ENCODE measurements around the gene JAKMIP1.

The JAKMIP1 gene

DNA sequence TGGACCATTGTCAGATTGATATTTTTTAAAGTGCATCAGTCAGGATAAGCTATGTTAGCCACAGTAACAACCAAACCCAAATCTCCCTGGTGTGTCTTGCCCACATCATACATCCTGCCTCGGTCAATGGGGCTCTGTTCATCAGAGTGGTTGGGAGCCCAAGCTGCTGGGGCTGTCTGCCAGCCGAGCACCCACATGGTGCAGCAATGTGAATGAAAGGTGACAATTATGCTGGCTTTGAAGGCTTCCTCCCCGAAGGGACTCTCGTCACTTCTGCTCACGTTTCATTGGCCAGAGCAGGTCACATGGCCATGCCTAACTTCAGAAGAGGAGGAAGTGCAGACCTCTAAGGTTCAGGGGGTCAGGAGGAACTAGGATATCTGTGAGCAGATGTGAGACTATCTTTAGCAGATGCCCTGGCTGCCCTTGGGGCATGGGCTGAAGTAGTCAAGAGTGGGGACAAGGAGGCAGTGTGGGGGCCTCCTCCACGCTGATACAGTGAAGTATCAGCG, 1.3 kb upstream of the JAKMIP1 start:
- no peak for DNase-seq (ENCODE audit: low read depth in 2 of 2)

DNA sequence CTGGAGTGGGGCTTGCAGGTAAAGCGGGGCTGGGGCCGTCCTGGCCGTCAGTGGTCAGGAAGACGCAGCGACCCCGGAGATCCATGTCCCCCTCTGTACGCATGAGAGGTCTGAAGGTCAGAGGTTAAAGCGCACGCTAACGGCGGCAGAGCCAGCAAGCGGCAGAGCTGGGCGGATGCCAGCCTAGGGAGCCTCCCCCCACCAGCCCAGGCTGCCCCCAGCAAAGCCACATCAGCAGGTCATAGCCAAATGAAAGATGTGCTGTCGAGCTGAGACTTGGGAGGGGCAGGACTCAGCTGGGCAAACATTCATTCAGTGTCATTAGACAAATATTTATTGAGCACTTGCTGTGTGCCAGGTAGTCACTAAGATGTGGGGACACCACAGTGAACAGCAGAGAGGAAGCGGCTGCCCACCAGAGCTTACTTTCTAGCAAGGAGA, 593 bp upstream of the JAKMIP1 start:
- DNase-seq (ENCODE audit: low read depth in 2 of 2): no peak

DNA sequence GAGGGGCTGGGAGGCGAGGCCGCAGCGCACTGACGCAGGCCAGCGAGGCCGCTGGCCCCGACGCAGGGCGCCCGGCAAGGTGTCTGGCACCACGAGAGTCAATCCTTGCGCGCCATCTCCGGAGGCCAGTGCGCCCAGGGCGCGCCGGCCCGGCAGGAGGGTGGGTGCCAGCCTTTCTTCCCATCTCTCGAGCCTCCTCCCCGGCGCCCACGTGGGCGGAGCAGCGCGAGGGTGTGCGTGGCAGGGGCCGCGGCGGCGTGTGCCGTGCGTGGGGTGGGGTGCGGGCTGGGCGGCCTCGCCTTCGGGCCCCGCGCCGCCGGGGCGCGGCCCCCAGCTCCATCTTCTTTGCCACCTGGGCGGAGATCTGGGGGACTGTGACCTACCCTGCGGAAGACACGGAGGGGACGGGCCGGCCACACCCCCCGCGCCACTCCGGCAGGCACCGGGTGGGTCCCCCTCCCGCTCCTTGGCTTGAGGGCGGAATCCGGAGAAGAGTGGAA, 877 bp downstream of the JAKMIP1 start:
- no peak for DNase-seq (ENCODE audit: low read depth in 2 of 2)

DNA sequence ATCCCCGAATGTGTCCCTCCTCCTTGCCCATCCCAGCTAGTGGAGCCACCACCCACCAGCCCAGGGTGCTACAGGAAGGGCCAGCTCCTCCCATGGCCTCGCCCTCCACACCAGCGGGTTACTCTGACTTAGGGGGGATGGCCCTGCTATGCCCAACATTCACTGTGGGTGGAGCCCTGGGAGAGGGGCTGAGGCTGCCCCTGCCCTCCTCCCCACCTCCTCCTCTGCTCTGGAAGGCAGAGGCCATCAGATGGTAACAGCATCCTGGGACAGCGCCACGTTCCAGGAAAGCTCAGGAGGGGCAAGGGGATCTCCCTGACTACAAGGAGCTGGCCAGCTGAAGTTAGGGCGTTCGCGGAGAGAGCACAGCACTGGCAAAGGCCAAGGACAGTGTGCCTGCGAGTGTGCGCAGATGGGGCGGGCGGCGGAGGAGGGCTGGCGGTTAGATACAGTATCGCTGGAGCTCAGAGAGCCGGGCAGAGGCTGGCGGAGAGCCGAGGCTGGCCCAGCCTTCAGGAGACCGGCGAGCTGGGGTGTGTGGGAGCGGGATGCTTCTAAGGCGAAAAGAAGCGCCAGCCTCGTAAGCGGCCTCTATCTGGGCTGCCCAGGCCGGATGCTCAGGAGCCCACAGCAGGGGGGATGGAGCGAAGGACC, 1.5 kb downstream of the JAKMIP1 start:
- no peak for DNase-seq (ENCODE audit: low read depth in 2 of 2)

DNA sequence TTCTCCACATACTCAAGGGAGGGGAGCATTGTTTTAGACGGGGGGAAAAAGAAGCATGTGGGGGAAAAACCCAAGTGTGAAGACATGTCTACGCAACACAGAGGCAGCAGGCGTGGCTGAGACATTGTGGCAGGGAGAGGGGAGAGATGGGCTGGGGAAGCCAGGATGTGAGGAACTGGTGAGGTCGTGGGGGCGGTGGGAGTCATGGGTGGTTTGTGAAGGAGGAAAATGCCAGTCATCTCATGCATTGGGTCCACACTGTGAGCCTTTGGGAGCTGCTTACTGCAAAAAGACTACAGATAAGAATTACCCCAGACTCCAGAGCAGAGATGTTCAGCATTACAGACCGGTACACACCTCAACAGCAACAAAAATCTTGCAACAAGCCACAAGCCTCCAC, 2.1 kb downstream of the JAKMIP1 start:
- peak in 1 of 2 donors; percentile 39 for DNase-seq (ENCODE audit: low read depth in 2 of 2)

DNA sequence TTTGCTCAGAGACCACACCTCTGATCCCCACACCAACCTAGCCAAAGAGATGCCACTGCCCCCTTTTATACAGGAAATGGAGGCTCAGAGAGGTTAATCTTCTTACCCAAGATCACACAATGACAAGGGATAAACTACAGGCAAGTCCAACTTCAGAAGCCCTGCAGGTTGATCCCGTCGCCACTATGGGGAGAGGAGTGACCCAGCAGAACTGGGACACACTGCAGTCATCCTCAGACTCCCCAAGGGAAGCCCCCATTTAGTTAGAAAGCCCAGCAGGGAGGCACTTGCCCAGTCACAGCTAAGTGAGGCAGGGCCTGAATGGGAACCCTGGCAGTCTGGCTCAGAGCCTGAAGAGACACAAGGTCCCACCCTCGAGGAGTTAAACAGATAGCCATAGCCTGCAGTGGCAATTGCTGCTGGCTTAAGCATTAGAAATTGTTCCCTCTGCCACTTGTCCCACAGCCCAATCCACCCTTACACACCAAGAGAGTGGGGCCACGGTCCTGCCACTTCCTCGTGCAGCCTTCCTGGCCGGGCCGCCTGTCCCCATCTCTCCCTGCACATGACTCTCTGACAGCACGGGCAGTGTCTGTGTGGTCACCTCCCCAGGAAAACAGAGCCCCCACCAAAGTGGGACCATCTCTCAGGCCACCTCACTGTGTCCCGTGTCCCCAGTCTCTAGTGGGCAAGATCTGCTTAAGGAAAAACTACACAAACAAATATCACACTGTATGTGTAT, 2.7 kb downstream of the JAKMIP1 start:
- no peak for DNase-seq (ENCODE audit: low read depth in 2 of 2)

DNA sequence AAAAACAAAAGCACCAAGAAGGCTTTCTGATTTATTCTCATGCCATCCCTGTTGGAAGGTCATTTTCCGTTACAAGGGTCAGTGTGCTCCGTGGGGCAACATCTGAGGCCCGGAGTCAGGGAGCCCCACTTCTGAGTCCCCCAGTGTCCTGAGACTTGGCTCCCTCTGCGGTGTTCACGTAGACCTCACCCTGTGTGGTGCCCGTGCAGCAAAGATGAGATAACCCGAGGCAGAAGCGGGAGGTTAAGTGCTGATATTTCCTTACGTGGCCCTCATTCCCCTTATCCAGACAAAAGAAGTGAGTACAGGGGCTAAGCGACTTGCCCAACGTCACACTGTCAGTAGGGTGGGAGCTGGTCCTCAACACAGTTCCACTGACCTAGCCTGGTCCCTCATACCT, 3.5 kb downstream of the JAKMIP1 start:
- no peak for DNase-seq (ENCODE audit: low read depth in 2 of 2)

DNA sequence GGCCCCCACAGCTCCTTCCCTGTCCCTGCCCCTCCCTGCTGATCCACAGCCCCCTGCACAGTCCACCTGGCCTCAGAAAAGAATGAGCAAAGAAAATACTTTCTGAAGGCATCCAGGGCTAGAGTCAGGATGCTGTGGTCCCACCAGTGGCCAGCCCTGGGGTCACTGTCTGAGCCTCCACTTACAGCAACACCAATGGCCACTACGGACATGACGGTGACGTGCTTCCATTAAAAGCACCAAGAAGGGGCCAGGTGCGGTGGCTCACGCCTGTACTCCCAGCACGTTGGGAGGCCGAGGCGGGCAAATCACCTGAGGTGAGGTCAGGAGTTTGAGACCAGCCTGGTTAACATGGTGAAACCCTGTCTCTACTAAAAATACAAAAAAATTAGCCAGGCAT, 4.0 kb downstream of the JAKMIP1 start:
- DNase-seq (ENCODE audit: low read depth in 2 of 2): no peak

DNA sequence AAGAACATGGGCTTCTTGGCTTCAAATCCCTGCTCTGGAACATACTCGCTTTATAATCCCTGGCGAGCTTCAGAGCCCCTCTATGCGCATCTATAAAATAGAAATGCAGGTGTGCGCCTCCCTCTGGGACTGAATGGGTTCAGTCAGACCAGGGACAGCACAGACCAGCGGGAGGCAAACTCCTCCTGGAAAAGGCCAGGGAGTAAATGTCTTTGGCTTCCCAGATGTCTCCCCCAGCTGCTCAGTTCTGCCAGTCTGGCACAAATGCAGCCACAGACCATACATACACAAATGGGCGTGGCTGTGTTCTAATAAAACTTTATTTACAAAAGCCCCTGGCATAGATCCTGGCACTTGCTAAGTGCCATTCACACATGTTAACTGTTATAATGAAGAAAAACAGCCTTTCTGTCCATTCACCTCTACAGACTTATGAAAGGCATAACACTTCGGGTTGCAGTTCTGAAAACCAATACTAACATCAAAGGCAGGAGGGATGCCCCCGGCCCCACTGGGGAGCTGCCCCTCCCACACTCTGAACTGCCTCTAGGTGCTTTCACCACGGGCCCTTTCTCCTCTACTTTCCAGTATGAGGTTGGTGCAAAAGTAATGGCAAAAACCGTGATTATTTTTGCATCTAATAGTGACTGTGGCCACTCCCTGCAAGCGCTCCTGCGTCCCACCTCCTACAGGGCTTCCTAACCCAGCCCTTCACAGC, 4.6 kb downstream of the JAKMIP1 start:
- DNase-seq (ENCODE audit: low read depth in 2 of 2): no peak

DNA sequence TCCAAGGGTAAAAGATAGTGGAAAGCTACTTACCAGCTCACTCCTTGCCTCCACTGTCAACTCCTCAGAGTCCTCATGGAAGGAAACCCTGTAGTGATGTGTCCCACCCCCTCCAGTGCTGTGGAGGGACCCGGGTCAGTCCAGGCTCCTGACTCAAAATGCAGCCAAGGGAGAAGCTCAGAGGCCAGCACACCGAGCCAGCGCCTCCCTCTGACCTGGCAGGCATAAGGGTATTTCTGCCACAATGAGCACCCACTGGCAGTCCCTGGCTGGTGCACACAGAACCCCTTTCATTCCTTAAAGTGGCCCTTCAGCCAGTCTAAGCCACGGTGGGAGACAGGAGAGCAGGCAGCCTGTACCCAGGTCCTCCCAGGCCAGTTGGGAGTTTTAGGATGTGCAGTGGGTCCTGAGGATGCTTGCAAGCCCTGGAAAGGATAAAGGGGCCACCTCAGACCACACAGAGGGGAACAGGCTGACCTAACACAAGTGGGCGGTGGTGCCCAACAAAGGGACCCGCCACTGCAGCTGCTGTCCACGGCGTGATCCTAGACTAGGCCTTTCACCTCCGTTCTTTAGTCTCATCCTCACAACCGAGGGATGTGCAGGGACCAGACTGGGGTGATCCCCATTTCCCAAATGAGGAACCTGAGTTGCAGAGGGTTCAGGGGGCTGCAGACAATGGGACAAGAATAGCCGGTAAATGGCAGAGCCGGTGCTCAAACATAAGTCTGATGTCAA, 5.7 kb downstream of the JAKMIP1 start:
- DNase-seq (ENCODE audit: low read depth in 2 of 2): no peak

DNA sequence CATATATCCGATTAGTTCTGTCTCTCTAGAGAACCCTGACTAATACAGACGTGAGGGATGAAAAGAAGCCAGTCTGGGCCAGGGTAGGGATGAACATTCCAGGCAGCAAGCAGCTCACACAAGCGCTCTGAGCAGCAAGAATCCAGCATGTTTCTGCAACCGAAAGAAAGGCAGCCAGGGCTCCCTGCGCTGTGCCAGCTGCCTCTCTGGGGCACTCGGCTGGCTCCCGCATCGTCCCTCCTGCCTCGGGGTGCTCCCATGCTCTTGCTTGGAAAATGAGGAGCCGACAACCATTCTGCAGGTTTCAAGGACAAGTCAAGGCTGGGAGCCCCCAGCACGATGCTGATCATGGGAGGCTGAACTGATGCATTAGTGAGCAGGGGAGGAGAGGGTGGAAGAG, 7.0 kb downstream of the JAKMIP1 start:
- DNase-seq (ENCODE audit: low read depth in 2 of 2): no peak

DNA sequence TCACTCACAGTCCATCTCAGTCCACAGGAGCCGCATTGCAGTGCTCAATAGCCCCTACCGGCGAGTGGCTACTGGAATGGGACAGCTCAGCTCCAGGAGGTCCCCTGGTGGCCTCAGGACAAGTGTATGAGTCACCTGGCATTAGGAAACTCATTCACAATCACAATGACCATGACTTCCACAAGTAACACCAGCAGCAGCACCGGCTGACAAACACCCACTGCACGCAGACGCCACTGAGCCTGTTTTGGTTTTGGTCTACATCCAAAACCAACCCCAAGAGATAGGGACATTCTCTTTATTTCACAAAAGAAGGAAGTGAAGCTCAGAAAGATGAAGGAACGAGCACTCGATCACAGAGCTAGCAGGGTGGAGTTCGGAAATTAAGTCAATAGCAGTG, 8.1 kb downstream of the JAKMIP1 start:
- DNase-seq (ENCODE audit: low read depth in 2 of 2): no peak

DNA sequence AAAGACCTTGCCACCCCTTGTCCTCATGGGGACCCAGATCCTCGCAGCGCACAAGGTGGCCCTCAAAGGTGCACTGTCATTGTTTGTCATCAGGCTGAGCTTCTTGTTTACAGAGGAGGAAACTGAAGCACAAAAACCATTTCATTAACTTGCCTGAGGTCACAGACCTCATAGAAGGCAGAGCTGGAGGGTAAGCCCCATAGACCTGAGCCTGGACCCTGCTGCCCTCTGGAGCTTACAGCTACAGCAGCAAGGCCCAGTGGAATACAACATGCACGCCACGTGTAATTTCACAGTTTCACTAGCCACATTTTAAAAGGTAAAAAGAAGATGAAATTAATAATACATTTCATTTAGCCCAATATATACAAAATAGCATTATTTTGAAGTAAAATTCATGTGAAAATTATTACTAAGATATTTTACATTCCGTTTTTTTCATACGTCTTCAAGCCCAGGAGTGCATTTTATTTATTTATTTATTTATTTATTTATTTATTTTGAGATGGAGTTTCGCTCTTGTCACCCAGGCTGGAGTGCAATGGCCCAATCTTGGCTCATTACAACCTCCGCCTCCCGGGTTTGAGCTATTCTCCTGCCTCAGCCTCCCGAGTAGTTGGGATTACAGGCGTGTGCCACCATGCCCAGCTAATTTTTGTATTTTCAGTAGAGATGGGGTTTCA, 8.8 kb downstream of the JAKMIP1 start:
- no peak for DNase-seq (ENCODE audit: low read depth in 2 of 2)

DNA sequence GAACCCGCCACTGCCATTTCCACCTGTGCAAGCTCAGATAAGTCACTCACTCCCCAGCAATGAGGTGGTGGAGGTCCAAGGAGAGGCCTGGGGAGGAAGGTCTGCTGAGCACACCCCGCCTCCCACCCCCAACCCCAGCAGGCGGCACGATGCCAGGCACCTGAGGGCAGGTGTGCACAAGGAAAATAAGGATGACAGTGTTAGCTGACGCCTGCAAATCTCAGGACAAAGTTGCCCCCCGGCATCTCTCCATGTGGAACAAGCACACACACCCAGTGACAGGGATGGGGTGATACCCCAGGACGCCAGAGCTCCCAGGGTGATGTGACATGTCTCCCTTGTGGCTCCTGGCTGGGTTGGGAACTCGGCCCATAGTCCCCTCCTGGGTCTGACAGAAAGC, 9.9 kb downstream of the JAKMIP1 start:
- DNase-seq (ENCODE audit: low read depth in 2 of 2): no peak

DNA sequence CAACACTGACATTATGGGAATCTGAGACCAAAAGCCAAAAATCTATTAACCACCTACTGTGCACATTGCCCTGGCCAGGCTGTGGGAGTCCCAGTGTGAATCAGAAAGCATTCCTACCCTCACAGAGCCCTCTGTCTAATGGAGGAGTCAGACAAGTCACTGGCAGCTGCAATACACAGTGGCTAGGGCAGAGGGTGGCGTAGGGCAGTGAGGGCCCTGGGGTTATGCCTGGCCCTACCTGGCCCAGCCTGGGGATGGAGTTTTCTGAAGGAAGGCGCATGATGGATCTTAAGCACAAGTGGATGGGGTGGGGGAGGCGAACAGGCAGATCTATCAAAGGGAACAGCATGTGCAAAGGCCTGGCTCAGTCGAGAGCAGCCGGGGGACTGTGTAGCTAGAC, 10.8 kb downstream of the JAKMIP1 start:
- DNase-seq (ENCODE audit: low read depth in 2 of 2): no peak

DNA sequence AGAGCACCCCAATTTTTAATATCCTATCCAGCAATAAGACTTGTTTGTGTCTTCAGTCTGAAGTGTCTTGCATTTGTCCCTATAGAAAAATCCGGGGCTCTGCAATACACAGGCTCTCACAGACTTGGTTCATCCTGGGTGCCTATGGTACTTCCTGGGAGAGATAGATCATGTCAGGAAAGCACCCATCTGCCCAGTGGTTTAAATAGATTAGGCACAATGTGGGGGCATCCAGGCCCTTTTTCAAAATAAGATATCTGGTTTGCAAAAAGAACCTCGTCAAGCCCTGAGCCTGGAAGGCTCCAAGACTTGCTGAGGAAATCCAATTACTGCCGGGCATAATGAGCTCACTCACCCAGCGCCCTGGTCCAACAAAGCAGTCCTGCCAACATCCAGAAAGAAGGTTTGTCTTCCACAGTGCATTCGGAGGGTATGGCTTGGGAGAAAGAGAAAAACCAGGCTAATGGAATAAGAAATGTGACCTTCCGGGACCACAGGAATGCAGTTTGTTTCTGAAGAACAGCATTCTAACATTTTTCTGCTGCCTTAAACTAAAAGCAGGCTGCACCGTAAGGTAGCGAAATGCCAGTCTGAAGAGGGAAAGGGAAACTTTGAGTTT, 11.6 kb downstream of the JAKMIP1 start:
- DNase-seq (ENCODE audit: low read depth in 2 of 2): no peak

DNA sequence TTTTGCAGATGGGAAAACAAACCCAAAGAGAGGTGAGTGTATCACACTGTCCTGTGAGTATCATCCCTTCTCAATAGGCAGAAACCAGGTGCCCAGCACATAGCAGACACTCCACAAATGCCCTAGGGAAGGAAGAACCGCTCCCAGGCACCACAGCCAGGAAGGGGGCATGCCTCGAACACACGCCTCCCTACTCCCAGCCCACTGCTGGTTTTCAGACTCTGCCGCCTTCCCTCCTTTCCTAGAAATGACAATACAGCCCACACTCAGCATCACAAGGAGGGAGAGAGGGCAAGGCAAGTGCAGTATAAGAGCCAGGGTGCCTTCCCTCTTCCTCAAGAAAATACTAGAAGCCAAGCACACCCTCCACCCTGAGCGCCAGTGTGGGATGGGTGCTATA, 16.2 kb downstream of the JAKMIP1 start:
- no peak for DNase-seq (ENCODE audit: low read depth in 2 of 2)

DNA sequence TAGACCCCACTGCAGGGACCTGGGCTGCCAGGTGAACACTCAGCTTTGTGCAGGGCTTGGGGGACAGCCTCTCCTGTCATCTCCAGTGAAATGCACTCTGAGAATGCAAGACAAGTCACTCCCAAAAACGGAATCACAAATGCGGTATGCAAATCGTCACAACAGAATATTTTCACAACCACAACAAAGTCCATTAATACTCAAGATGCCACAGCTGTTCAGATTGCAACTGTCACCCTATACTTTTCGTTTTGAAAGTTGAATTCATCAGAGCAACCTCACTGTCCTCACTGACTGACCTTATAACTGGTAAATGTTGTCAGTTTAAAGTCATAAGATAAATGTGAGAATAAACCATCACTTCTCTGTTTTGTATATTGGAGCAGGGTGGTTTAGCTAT, 16.6 kb downstream of the JAKMIP1 start:
- no peak for DNase-seq (ENCODE audit: low read depth in 2 of 2)

DNA sequence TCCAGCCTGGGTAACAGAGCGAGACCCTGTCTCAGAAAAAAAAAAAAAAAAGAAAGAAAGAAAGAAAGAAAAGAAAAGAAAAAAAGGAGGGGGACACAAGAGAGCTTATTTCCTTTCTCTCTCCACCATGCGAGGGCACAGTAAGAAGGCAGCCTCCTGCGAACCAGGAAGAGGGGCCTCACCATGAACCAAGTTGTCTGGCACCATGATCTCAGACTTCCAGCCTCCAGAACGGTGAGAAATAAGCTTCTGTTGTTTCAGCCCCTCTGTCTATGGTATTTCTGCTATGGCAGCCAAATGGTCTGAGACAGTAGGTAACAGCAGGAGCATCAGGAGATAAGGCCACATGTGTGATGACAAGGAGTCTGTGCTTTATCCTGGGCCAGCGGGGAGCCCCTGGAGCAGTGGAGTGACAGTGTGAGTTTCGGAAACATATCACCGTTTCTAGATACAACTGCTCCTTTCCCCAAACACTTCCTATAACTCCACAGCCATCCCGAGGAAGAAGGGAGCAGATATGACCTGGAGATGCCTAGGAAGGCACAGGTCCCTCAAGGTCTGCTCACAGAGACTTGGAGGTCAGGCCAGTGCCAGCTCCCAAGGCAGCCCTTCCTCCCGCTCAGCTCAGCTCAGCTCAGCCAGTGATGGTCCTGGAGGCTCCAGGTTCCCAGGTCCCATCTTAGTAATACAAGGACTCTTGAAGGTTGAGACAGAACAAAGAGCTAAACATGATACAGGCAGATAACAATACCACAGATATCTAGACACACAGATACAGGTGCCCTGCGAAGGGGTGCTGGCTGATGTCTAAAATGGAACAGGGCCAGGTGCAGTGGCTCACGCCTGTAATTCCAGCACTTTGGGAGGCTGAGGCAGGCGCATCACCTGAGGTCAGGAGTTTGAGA, 17.7 kb downstream of the JAKMIP1 start:
- DNase-seq (ENCODE audit: low read depth in 2 of 2): no peak

Data from activated CD4-positive, alpha-beta T cell treated with anti-CD3 and anti-CD28 coated beads for 24 hours (primary cell).